Caco-2 (cell line): ENCODE measurements around the gene ZNF787. TPM values are rescaled to one million over a fixed set of nuclear protein-coding genes. Genes with fewer than 3 reads are reported as not detected.

Experiments used
- BruUV-seq: library from RNA; stranded (reverse); fragments of 400-500 nt; replicated peaks from 2 replicates; lab custom pipeline; 2021; lab: Mats Ljungman, UMichigan
- CTCF ChIA-PET: fragments of 300-600 bp; sonication (Branson Sonifier 250); formaldehyde crosslinking; loops from one replicate; lab custom pipeline; 2022; ENCODE audit warnings: antibody characterized with exemption; lab: Charles Lee
- POLR2A ChIA-PET: fragments of 300-600 bp; sonication (Branson Sonifier 250); formaldehyde crosslinking; loops from one replicate; lab custom pipeline; 2022; ENCODE audit warnings: antibody characterized with exemption; lab: Charles Lee
- DNase-seq, 2 experiments: peaks; one replicate each; pipeline versions ENCODE4 v3.0.0 to v3.0.0-alpha.2; 2020 to 2022
- H3K27me3 ChIP-seq: replicated peaks from 2 replicates; pipeline ENCODE4 v1.6.0; 2011; ENCODE audit warnings: low read length; ENCODE audit not compliant: control insufficient read depth, insufficient read depth
- H3K36me3 ChIP-seq: 2 replicates; pipeline ENCODE4 v1.5.1; 2011; ENCODE audit warnings: low read length; ENCODE audit not compliant: control insufficient read depth, insufficient read depth
- H3K4me1 ChIP-seq: fragments of 250-450 bp; sonication (Bioruptor Pico); 2 replicates; pipeline ENCODE4 v1.5.1; 2020; ENCODE audit warnings: mild to moderate bottlenecking
- H3K4me3 ChIP-seq: 2 replicates; pipeline ENCODE4 v1.5.1; 2011; ENCODE audit warnings: low read depth, mild to moderate bottlenecking, control low read depth, low read length
- H3K9me3 ChIP-seq: fragments of 250-450 bp; sonication (Bioruptor Pico); 2 replicates; pipeline ENCODE4 v1.5.1; 2020; ENCODE audit warnings: mild to moderate bottlenecking, moderate library complexity
- H3K27ac Mint-ChIP-seq: one replicate; pipeline ENCODE4 v1.8.0; 2022; ENCODE audit warnings: mixed read lengths; ENCODE audit not compliant: unreplicated experiment
- H3K27me3 Mint-ChIP-seq: one replicate; pipeline ENCODE4 v1.8.0; 2022; ENCODE audit warnings: mixed read lengths; ENCODE audit not compliant: insufficient read depth, unreplicated experiment
- H3K36me3 Mint-ChIP-seq: one replicate; pipeline ENCODE4 v1.8.0; 2022; ENCODE audit warnings: mild to moderate bottlenecking, mixed read lengths; ENCODE audit not compliant: insufficient read depth, unreplicated experiment
- H3K4me1 Mint-ChIP-seq: one replicate; pipeline ENCODE4 v1.8.0; 2022; ENCODE audit warnings: low read depth, mixed read lengths; ENCODE audit not compliant: unreplicated experiment
- H3K4me3 Mint-ChIP-seq: one replicate; pipeline ENCODE4 v1.8.0; 2022; ENCODE audit warnings: mild to moderate bottlenecking, moderate library complexity, mixed read lengths; ENCODE audit not compliant: unreplicated experiment
- H3K9me3 Mint-ChIP-seq: one replicate; pipeline ENCODE4 v1.8.0; 2022; ENCODE audit warnings: mixed read lengths; ENCODE audit not compliant: unreplicated experiment
- intact Hi-C: fragments of 100-400 bp; cut with micrococcal nuclease; formaldehyde crosslinking; loops from one replicate; pipeline ENCODE4 v1.10.0; 2022; ENCODE audit not compliant: unreplicated experiment
- total RNA-seq: library from RNA; stranded (reverse); gene quantifications from 2 replicates; pipeline ENCODE4 v1.2.3, GENCODE V29; 2022
- TF ChIP-seq, protein P1 (sequence below), 2 experiments: fragments of 200-600 bp in 1 of 2; IDR thresholded peaks; 1 replicate in 1 of 2; 2 replicates in 1 of 2; pipeline versions ENCODE4 v1.5.1 to v1.8.0; 2011 to 2022; ENCODE audit warnings: antibody characterized with exemption in 1 of 2, control low read depth in 1 of 2, inconsistent platforms in 1 of 2, low read depth in 1 of 2, low read length in 1 of 2, mild to moderate bottlenecking in 1 of 2, moderate library complexity in 1 of 2; ENCODE audit not compliant: insufficient read depth in 1 of 2, severe bottlenecking in 1 of 2, unreplicated experiment in 1 of 2

Gene ZNF787
- total RNA-seq, 1 experiment from 2014 or later = 60.0 TPM

DNA sequence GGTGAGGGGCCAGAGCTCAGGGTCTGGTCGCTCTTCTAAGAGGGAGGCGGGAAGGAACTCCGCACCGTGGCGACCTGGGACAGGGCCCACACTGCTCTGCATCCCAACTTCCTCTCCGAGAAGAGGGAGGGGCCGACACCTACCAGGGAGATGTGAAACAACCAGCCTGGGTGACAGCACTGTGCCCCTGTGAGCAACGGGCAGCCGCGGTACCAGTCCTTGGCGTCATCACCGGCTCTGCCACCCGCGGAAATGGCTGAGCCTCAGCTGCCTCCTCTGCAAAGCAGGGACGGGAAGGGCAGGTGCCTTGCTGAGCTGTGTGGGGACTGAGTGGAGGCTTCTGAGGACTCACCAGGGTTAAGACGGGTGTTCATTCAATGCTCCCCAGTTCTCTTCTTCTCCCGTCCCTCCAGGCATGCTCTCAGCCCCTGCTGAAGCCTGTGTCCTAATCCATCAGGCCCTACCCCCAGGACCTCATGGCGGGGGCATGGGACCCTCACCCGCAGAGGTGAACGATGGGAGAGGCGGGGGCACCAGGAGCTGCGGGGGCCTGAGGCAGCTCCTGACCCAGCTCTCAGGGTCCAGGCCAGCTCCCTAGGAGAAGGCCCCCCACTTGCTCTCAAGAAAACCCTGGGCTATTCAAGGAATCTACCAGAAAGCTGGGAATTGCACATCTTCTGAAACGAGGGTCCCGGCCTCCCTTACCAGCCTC lies 9.3 kb downstream of the ZNF787 start:
- DNase-seq = no peak
- Histone ChIP-seq H3K4me3 (no peak overlapping the region), H3K9me3 (no peaks in the 10 kb centered on the region), H3K4me1 (peaks cover 20% of the 10 kb centered on the region), H3K36me3 (no peaks in the 10 kb centered on the region; the same call in 1 of the 2 replicates), H3K27me3 (no peaks in the 10 kb centered on the region)
- intact Hi-C loops = no loop called here
- Mint-ChIP-seq H3K27ac (no peak overlapping the region), H3K9me3 (no peaks in the 10 kb centered on the region), H3K36me3 (peaks cover 62% of the 10 kb centered on the region), H3K27me3 (no peaks in the 10 kb centered on the region), H3K4me1 (peaks cover 22% of the 10 kb centered on the region), H3K4me3 (no peak overlapping the region)
- ChIA-PET POLR2A (no interaction called here), CTCF (no interaction called here)
- no TSS peak for BruUV-seq
- TF ChIP-seq, protein P1, sequence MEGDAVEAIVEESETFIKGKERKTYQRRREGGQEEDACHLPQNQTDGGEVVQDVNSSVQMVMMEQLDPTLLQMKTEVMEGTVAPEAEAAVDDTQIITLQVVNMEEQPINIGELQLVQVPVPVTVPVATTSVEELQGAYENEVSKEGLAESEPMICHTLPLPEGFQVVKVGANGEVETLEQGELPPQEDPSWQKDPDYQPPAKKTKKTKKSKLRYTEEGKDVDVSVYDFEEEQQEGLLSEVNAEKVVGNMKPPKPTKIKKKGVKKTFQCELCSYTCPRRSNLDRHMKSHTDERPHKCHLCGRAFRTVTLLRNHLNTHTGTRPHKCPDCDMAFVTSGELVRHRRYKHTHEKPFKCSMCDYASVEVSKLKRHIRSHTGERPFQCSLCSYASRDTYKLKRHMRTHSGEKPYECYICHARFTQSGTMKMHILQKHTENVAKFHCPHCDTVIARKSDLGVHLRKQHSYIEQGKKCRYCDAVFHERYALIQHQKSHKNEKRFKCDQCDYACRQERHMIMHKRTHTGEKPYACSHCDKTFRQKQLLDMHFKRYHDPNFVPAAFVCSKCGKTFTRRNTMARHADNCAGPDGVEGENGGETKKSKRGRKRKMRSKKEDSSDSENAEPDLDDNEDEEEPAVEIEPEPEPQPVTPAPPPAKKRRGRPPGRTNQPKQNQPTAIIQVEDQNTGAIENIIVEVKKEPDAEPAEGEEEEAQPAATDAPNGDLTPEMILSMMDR (IDR thresholded peaks at IDR 0.05; ENCODE audit: insufficient read depth in 1 of 2, low read depth in 1 of 2, low read length in 1 of 2, severe bottlenecking in 1 of 2, unreplicated experiment in 1 of 2) = no peak

GRCh38 chr19:56110515-56111448 lies 10.3 kb downstream of the ZNF787 start:
- ChIA-PET CTCF (interaction anchor here (1.0 kb wide), 1 partner anchor 222 kb away, joined by 3 read pairs; no protein-coding TSS in a partner anchor), POLR2A (interaction anchor here (0.5 kb wide), 1 partner anchor 19 kb away, joined by 3 read pairs; no protein-coding TSS in a partner anchor)
- intact Hi-C loops = no loop called here
- no peak overlapping the region for H3K4me3 Mint-ChIP-seq
- Histone ChIP-seq H3K36me3 (no peaks in the 10 kb centered on the region; the same call in 1 of the 2 replicates), H3K27me3 (no peaks in the 10 kb centered on the region), H3K4me1 (peaks cover 20% of the 10 kb centered on the region), H3K9me3 (no peaks in the 10 kb centered on the region), H3K4me3 (no peak overlapping the region)
- no TSS peak for BruUV-seq
- TF ChIP-seq, protein P1 (IDR thresholded peaks at IDR 0.05; ENCODE audit: insufficient read depth in 1 of 2, low read depth in 1 of 2, low read length in 1 of 2, severe bottlenecking in 1 of 2, unreplicated experiment in 1 of 2) = no peak
- no peaks in the 10 kb centered on the region for H3K27me3 Mint-ChIP-seq
- H3K36me3 Mint-ChIP-seq = peaks cover 66% of the 10 kb centered on the region
- peaks cover 27% of the 10 kb centered on the region for H3K4me1 Mint-ChIP-seq
- no peaks in the 10 kb centered on the region for H3K9me3 Mint-ChIP-seq
- DNase-seq = no peak
- peak overlapping the region; percentile 35 for H3K27ac Mint-ChIP-seq

GRCh38 chr19:56109226-56109625 lies 11.9 kb downstream of the ZNF787 start:
- H3K4me1 Mint-ChIP-seq = peaks cover 21% of the 10 kb centered on the region
- CTCF ChIA-PET = no interaction called here
- intact Hi-C loops = no loop called here

More at GRCh38 chr19:56109226-56109625, 11.9 kb downstream of the ZNF787 start:
- Histone ChIP-seq H3K27me3 (no peaks in the 10 kb centered on the region), H3K4me3 (no peak overlapping the region), H3K36me3 (peaks cover 1% of the 10 kb centered on the region), H3K9me3 (no peaks in the 10 kb centered on the region), H3K4me1 (peaks cover 20% of the 10 kb centered on the region)
- H3K27ac Mint-ChIP-seq = no peak overlapping the region
- H3K4me3 Mint-ChIP-seq = no peak overlapping the region
- no peak for DNase-seq
- peaks cover 64% of the 10 kb centered on the region for H3K36me3 Mint-ChIP-seq
- POLR2A ChIA-PET = no interaction called here
- TF ChIP-seq, protein P1 (IDR thresholded peaks at IDR 0.05; ENCODE audit: insufficient read depth in 1 of 2, low read depth in 1 of 2, low read length in 1 of 2, severe bottlenecking in 1 of 2, unreplicated experiment in 1 of 2) = no peak
- H3K9me3 Mint-ChIP-seq = no peaks in the 10 kb centered on the region
- no TSS peak for BruUV-seq
- H3K27me3 Mint-ChIP-seq = no peaks in the 10 kb centered on the region
